Iris pigment epithelial cell (primary cell): Measurements from ENCODE around the gene AKR1C4.
"Not testable (repeated sequence)": the region's sequence is repeated elsewhere in the genome, so short reads cannot be mapped to it uniquely, and the experiment has no call there.

ENCODE experiments used
- DNase-seq: peaks from one replicate; pipeline ENCODE4 v3.0.0-alpha.2; 2011; ENCODE audit warnings: low read depth

AKR1C4 gene

DNA sequence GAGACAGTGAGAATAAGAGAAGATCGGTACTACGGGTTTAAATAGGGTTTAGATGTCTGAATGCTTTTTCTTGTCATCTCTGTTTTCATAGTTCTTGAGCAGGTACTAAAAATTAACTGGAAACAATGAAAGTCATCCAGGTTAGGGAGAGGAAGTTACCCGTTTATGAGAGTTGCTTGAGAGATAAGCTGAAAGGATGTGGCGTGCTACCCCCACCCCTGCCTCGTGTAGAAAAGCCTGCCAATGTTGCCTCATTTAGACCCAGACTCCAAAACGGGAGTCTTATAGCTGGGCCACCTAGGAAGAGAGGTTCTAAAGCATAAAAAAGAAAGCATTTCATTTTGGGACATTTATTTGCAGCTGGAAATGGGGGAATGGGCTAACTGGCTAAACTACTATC, 10.2 kb downstream of the AKR1C4 start:
- DNase-seq, result no peak

DNA sequence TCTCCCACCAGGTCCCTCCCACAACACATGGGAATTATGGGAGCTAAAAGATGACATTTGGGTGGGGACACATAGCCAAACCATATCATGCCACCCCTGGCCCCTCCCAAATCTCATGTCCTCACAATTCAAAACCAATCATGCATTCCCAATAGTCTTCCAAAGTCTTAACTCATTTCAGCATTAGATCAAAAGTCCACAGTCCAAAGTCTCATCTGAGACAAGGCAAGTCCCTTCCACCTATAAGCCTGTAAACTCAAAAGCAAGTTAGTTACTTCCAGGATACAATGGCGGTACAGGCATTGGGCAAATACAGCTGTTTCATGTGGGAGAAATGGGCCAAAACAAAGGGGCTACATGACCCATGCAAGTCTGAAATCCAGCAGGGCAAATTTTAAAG, 13.1 kb downstream of the AKR1C4 start:
- not testable (repeated sequence) for DNase-seq

DNA sequence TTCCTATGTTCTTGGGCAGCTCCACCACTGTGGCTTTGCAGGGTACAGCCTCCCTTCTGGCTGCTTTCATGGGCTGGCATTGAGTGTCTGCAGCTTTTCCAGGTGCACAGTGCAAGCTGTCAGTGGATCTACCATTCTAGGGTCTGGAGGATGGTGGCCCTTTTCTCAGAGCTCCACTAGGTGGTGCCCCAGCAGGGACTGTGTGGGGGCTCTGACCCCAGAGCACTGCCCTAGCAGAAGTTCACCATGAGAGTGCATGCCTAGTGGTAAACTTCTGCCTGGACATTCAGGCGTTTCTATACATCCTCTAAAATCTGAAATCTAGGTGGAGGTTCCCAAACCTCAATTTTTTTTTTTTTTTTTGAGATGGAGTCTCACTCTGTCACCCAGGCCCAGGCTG, 13.6 kb downstream of the AKR1C4 start:
- not testable (repeated sequence) for DNase-seq

DNA sequence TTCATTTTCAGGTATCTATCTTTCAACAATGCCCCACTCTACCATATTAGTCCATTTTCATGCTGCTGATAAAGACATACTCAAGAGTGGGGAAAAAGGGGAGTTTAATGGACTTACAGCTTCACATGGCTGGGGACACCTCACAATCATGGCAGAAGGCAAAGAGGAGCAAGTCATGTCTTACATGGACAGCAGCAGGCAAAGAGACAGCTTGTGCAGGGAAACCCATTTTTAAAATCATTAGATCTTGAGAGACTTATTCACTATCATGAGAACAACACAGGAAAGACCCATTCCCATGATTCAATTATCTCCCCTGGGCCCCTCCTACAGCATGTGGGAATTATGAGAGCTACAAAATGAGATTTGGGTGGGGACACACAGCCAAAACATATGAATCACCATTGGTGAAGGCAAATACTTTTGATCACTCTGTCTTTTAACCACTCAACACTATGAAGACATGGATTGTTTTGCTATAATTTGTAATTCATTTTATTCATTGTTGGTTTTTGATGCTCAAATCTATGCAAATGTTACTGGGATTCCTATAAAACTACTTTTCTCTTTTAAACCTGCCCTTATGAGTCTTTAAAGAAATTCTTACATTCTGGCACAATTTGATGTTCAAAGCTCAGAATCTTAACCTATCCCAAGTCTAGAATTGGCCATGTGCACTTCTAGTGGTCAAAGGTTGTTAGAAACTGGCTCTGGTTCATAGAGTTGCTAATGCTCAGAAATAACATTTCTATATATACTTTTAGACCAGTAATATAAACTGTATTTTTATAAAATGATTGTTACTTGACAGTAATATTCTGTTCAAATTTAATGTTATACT, 15.3 kb downstream of the AKR1C4 start:
- no peak for DNase-seq

DNA sequence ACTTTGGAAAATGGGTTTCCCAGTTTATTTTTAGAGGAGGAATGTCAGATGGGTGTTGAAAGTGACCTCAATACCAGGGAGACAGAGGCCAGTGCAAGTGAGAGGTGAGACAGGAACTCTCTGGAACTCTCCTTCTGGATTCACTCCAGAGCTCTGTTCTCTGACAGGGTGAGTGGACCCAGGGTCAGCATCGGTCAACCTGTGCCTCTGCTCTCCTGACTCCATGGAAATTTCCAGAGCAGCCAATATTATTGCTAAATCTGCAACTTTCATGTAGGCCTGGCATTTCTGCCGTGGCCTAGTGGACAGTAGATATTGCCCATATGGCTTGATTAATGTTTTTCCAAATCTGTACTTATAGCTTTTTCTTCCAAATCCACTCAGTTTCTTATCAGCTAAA, 20.2 kb downstream of the AKR1C4 start:
- DNase-seq, result no peak

DNA sequence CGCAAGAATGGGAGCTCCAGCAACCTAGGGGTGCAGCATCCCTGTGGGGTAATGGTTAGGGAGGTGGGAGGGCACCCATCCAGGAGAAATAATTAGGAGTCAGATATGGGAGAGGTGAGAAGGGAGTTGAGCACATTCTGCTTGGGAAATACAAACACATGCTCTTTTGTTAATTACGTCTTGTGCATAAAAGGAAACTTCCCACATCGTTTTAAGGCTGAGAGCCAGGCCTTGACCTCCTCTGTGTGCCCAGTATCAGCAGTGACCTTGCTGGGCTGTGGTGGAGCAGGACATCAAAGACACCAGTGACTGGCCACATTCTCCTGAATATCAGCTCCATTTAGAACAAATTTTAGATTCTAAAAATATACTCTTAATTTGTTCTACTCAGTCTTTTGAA, 22.6 kb downstream of the AKR1C4 start:
- no peak for DNase-seq

DNA sequence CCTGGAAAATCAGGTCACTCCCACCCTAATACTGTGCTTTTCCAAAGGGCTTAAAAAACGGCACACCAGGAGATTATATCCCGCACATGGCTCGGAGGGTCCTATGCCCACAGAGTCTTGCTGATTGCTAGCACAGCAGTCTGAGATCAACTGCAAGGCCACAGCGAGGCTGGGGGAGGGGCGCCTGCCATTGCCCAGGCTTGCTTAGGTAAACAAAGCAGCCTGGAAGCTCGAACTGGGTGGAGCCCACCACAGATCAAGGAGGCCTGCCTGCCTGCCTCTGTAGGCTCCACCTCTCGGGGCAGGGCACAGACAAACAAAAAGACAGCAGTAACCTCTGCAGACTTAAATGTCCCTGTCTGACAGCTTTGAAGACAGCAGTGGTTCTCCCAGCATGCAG, 26.3 kb downstream of the AKR1C4 start:
- DNase-seq, result not testable (repeated sequence)

DNA sequence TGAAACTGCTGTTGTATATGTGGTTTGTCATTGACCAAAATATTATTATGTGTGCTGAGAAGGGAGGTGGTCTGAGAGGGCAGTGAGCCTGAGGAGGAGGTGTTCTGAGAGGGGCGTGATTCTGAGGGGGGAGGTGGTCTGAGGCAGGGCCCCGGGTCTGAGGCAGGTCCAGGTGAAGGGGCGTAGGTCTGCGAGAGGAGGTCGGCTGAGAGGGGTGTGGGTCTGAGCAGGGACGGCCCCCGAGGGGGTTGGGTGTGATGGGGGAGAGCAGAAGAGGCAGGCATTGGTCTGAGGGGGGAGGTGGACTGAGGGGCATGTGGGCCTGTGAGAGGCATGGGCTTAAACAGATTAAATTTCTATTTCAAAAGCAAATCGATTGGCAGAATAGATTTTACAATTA, 32.4 kb downstream of the AKR1C4 start:
- no peak for DNase-seq

DNA sequence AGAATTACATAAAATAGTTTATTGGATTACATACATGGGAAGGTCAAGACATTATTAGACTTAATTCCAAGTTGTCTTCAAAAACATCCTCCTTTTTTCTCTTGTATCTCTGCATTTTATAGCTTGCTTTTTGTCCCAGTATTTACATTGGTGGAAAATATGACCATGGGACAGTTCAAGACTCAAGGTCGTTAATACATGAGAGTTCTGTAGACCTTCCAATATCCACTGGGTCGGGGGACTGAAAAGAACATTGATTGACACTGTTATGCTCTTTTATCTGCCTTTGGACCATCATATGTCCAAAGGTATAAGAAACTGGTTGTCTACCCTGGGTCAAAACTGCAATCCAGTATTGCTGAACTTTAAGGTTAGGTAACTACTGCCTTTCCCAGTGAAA, 36.7 kb downstream of the AKR1C4 start:
- no peak for DNase-seq

DNA sequence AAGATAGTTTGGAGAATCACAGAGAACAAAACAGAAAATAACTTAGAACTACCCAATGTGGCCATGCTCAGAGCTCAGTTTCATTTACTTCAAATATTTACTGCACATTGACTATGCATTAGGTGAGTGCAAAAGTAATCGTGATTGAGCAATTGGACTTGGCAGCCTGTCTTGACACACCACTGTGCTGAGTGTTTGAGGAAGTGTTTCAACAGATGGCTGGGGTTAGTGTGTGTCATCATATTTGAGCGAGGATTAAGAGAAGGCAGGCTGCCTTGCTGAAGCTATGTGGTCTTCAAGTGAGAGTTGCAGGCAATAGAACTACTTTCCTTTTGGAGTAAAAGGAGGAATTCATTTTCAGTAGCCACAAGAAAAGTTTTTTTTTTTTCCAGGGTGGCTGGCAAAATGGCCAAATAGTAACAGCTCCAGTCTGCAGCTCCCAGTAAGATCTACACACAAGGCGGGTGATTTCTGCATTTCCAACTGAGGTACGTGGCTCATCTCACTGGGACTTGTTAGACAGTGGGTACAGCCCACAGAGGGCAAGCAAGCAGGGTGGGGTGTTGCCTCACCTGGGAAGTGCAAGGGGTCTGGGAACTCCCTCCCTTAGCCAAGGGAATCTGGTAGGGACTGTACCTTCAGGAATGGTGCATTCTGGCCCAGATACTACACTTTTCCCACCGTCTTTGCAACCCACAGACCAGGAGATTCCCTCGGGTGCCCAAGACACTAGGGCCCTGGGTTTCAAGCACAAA, 37.6 kb downstream of the AKR1C4 start:
- DNase-seq, result peak; percentile 96

DNA sequence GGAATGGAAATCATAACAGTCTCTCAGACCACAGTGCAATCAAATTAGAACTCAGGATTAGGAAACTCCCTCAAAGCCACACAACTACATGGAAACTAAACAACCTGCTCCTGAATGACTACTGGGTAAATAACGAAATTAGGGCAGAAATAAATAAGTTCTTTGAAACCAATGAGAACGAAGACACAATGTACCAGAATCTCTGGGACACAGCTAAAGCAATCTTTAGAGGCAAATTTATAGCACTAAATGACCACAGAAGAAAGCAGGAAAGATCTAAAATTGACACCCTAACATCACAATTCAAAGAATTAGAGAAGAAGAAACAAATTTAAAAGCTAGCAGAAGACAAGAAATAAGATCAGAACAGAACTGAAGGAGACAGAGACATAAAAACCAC, 40.9 kb downstream of the AKR1C4 start:
- not testable (repeated sequence) for DNase-seq

DNA sequence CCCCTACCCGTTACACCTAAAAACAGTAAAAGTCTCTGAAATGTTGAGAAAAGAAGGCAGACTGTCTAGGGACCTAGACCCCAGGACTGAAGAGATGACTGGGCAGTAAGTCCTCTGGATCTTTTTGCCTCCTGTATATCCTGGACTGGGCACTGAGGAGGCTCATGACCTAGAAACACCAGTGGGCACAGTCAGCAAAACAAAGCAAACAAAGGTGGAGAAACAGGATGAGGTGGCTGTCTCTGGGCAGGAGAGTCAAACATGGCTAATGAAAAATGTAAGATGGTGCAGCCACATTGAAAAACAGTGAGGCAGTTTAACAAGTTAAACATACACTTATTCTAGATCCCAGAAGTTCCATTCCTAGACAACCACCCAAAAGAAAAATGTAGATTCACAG, 45.9 kb downstream of the AKR1C4 start:
- no peak for DNase-seq

DNA sequence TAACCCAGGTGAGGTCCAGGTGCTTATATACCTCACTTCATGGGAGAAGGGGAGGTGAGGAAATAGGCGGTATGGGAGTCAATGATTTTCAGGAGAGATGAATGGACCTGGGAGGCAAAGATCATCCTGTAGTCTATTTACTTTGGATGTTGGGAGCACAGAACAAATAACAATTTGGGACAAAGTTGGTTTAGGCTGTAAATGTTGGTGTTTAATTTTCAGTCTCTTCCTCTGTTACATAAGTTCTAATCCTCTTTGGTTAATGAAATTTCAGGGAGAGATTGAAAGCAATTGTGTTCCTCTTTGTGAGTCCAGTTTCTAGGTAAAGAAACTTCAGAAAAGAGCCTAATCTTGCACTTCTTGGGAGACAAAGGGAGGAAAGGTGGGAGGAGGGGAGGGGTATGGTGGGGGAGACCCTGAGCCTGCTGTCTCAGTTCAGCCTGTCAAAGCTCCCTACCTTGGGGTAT, 46.9 kb downstream of the AKR1C4 start:
- DNase-seq, result no peak

DNA sequence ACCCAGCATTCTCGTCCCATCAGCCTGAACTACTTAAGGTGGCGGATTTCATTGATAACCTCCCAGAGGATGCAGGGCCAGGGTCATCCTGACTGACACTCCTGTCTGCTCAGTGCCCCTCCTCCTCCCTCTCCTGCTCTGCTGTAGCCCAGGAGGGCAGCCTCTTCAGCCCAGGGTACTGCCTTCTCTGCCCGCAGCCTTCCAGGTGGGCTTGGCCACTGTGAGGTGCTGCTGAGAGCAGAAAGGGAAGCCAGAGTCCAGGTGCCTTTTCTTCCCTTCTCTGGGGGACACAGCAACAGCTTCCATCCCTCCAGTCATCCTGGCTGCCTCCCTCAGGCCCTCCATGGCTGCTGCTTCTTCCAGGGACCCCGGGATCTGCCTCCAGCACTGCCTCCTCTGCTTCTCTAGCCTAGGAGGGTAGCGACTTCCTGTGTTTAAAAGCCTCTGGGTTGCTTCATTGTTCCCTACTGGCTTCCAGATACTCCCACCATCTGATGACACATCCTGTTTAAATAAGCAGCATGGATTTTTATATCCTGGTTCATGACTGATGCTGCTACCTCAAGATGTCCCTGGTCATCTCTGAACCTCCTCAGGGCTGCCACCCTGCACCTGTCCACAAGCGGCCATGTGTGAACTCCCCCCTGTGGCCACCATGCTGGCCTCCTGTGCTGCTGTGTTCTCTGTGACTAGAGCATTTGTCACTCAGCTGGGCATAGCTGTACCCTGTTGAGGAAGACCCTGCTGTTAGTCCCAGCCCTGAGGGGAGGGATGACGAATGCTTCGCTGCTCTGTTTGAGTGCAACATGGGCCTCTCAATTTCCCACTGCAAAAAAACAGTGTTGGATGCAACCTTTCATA, 55.8 kb downstream of the AKR1C4 start:
- DNase-seq, result peak; percentile 26

DNA sequence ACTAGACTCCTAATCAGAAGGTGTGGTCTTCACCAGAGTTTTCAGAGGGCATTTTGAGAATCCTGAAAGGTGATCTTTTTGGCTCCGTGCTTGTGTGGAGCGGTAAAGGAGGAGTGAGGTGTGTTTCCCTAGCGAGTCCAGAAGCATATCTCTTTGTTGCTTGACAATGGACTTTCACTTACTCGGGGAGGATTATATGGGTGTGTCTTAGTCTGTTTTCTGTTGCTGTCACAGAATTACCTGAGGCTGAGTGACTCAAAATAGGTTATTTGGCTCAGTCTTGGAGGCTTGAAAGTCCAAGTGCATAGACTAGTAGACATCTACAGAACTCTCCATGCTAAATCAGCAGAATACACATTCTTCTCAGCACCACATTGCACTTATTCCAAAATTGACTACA, 57.9 kb downstream of the AKR1C4 start:
- no peak for DNase-seq

DNA sequence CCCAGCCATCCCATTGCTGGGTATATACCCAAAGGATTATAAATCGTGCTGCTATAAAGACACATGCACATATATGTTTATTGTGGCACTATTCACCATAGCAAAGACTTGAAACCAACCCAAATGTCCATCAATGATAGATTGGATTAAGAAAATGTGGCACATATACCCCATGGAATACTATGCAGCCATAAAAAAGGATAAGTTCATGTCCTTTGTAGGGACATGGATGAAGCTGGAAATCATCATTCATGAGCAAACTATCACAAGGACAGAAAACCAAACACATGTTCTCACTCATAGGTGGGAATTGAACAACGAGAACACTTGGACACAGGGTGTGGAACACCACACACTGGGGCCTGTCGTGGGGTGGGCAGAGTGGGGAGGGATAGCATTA, 61.1 kb downstream of the AKR1C4 start:
- not testable (repeated sequence) for DNase-seq

DNA sequence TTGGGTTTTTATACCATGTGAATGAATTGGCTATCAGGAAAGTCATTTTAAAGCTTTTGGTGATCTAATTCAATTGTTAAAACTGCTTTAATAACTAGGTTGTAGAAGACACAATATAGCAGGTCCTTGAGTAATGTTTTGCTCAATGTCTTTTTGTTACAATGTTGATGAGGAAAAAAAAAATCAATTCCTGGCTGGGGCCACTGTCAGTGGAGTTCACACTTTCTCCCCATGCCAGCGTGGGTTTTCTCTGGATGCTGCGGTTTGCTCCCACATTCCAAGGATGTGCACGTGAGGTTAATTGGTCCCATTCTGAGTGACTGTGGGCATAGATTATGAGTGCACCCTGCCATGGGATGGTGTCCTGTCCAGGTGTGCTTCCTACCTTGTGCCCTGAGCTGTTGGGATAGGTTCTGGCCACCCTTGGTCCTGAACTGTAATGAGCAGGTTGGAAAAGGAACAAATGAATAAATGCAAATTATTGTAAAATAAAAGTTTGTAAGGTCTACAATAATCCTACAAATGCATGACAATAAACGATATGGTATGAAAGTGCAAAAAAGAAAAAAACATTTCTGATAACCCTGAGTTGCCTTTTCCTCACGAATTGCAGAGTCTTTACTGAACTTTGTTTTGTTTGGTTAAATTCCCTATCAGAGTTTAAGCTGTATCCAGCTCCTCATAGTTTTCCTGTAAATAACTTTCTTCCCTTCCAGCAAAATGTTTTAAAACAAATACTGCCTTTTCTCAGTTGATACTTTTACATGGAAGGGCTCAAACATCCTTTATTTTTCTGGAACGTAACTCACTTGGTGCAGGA, 62.7 kb downstream of the AKR1C4 start:
- DNase-seq, result no peak

DNA sequence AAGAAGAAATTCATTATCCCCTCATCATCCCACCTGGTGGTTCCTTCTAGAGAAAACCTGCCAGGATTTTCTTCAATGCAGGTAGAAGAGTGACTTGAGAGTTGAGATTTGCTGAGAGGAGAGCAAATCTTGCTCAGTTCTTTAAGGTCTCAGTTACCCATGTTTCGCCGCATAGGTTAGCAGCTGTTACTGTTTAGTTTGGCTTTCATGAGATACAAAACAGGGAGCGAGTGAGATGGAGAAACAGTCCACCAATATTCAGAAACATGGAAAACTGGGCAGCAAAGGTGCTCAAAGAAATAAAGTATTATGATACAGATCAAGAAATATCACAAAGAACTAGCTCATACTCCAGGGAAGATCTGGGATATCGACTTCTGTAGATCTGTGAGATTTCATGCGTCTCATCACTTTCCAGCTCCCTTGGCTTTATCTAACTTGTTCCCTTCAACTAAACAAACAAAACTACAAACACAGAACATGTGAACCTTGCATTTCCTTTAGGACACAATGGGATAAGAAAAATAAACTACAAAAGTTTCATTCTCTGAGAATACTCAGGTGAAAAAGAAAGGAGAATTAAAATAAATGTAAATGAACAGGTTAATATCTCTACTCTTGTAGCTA, 63.4 kb downstream of the AKR1C4 start:
- DNase-seq, result no peak

DNA sequence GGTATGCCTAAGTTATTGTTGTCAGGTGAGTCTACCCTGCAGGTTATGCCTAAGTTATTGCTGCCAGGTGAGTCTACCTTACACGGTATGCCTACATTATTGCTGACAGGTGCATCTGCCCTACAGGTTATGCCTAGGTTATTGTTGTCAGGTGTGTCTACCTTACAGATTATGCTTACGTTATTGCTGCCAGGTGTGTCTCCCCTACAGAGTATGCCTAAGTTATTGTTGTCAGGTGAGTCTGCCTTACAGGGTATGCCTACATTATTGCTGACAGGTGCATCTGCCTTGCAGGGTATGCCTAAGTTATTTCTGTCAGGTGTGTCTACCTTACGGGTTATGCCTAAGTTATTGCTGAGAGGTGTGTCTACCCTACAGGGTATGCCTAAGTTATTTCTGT, 64.2 kb downstream of the AKR1C4 start:
- no peak for DNase-seq

DNA sequence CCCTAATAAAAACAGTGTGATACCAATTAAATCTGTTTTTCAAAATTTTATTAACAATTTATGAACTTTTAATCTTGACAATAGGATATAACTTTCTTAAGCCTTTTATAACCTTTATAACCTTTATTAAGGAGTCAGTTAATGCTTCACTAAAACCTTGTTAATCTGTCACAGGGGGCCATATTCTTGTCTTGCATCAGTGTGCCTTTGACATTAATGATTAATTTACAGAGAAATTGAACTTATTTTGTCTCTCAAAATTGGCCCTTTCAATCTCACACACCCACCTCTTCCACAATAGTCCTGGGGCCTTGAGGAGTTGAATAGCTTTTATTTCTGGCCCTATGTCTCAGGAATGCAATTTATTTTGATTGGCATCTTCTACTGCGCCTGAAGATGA, 68.5 kb downstream of the AKR1C4 start:
- DNase-seq, result no peak

DNA sequence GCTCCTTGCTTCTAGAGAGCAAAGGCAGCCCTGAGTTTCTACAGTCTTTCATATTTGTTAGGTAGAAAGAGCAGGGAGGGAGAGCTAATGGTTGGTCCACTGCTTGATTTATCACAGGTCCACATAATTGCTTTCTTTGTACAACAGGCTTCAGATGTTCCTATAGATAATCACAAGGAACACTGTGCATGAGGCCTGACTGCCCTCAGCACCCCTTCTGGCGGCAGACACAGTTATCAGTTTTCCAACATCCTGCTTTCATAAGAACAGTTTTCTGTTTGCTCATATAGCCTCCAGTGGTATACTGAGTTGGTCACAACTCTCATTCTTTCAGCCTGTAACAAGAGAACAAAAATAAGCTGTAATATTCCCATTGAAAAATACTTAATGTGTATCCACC, 69.7 kb downstream of the AKR1C4 start:
- no peak for DNase-seq
